Activated CD4-positive, CD25-positive, alpha-beta regulatory T cell treated with anti-CD3 and anti-CD28 coated beads, Interleukin-2, amount 50 U/mL, for 24 hours (primary cell): ENCODE data around the gene VN1R5.

ENCODE experiments used
- ATAC-seq, 2 donors: fragments of 150-1000 bp; cut with Tn5 transposase; one replicate each; pipeline ENCODE4 v1.10.0; 2021; ENCODE audit warnings: mild to moderate bottlenecking in 1 of 2, moderate library complexity in 1 of 2

The VN1R5 gene

DNA sequence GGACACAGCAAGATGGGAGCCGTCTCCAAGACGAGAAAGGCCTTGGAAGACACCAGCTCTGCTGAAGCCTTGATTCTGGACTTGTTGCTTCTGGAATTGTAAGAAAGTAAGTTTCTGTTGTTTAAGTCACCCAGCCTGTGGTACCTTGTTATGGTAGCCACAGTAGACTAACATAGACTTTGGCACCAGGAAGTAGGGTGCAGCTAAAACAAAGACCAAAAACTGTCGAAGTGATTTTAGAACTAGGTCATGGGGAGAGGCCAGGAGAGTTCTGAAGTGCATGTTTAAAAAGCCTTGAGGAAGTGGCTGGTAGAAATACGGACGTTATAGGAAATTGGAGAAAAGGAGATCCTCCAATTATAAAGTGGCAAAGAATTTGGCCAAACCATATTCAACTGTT, 47.3 kb downstream of the VN1R5 start:
- no peak for ATAC-seq

DNA sequence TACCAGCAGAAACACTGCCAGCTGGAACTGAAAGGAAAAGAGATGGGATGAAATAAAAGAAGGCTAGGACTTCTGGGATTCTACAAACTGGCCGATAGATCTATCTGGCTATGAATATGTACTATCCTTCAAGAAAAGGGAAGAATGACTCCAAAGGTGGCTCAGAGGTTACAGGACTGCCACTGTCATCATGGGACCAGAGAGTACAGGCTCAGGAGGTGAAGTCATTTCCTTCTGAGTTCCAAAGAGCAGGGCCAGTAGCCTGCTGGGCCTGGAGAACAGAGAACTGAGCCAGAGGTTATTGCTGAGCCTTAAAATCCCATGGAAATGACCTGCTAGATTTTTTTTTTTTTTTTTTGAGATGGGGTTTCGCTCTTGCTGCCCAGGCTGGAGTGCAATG, 48.2 kb downstream of the VN1R5 start:
- no peak for ATAC-seq
